Measurements from ENCODE around the gene SLC26A9.

- no peak for TF ChIP-seq CTCF (tag by site-specific recombination; IDR thresholded peaks at IDR 0.05)
- TF ChIP-seq ZBTB26 (tag by site-specific recombination; optimal IDR thresholded peaks at IDR 0.05), result no peak
- no peak for TF ChIP-seq ZNF114 (tag by site-specific recombination; IDR thresholded peaks at IDR 0.05)
- no peak for TF ChIP-seq ATF2 (tag by site-specific recombination; IDR thresholded peaks at IDR 0.05; ENCODE audit: low read depth)
- TF ChIP-seq, protein P1, sequence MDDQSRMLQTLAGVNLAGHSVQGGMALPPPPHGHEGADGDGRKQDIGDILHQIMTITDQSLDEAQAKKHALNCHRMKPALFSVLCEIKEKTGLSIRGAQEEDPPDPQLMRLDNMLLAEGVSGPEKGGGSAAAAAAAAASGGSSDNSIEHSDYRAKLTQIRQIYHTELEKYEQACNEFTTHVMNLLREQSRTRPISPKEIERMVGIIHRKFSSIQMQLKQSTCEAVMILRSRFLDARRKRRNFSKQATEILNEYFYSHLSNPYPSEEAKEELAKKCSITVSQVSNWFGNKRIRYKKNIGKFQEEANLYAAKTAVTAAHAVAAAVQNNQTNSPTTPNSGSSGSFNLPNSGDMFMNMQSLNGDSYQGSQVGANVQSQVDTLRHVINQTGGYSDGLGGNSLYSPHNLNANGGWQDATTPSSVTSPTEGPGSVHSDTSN (CRISPR knock-in tag; IDR thresholded peaks at IDR 0.05), result no peak
- no peak for TF ChIP-seq ZNF692 (tag by site-specific recombination; IDR thresholded peaks at IDR 0.05)
- no peak for TF ChIP-seq ZNF184 (tag by site-specific recombination; IDR thresholded peaks at IDR 0.05)
- TF ChIP-seq, protein P2, sequence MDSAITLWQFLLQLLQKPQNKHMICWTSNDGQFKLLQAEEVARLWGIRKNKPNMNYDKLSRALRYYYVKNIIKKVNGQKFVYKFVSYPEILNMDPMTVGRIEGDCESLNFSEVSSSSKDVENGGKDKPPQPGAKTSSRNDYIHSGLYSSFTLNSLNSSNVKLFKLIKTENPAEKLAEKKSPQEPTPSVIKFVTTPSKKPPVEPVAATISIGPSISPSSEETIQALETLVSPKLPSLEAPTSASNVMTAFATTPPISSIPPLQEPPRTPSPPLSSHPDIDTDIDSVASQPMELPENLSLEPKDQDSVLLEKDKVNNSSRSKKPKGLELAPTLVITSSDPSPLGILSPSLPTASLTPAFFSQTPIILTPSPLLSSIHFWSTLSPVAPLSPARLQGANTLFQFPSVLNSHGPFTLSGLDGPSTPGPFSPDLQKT (IDR thresholded peaks at IDR 0.05; ENCODE audit: borderline replicate concordance, low read depth, low read length), result no peak
- no peak for TF ChIP-seq ZNF174 (tag by site-specific recombination; IDR thresholded peaks at IDR 0.05)
- TF ChIP-seq ZNF510 (tag by site-specific recombination; IDR thresholded peaks at IDR 0.05; ENCODE audit: insufficient replicate concordance), result no peak
- no peak for TF ChIP-seq GFI1B (tag by site-specific recombination; IDR thresholded peaks at IDR 0.05)
Measured at GRCh38 chr1:205962821-205963221, 19.6 kb upstream of the SLC26A9 start.
